Nephron progenitor cell (in vitro differentiated cells): ENCODE results near the gene POLR3GL.

ENCODE experiments used
- DNase-seq: peaks from one replicate; pipeline ENCODE4 v3.0.0; 2021
- H3K27ac Mint-ChIP-seq: 2 replicates; pipeline ENCODE4 v1.8.0; 2021; ENCODE audit warnings: mild to moderate bottlenecking, moderate library complexity, mixed read lengths
- H3K27me3 Mint-ChIP-seq: 2 replicates; pipeline ENCODE4 v1.8.0; 2021; ENCODE audit warnings: mild to moderate bottlenecking, low read depth, mixed read lengths; ENCODE audit not compliant: poor library complexity
- H3K36me3 Mint-ChIP-seq: 2 replicates; pipeline ENCODE4 v1.8.0; 2021; ENCODE audit warnings: low read depth, mixed read lengths
- H3K4me1 Mint-ChIP-seq: 2 replicates; pipeline ENCODE4 v1.8.0; 2021; ENCODE audit warnings: mixed read lengths
- H3K4me3 Mint-ChIP-seq: 2 replicates; pipeline ENCODE4 v1.8.0; 2021; ENCODE audit warnings: mild to moderate bottlenecking, moderate library complexity, mixed read lengths
- H3K9me3 Mint-ChIP-seq: 2 replicates; pipeline ENCODE4 v1.8.0; 2021; ENCODE audit warnings: mild to moderate bottlenecking, moderate library complexity, mixed read lengths
- CTCF ChIP-seq: fragments of 200-600 bp; sonication (generic); IDR thresholded peaks from 2 replicates; pipeline ENCODE4 v1.5.0; 2021; ENCODE audit warnings: antibody characterized with exemption

The POLR3GL gene

GRCh38 chr1:145956361-145956760, 8.1 kb upstream of the POLR3GL start:
- peaks cover 59% of the 10 kb centered on the region for H3K4me1 Mint-ChIP-seq
- H3K27me3 Mint-ChIP-seq, result peaks cover 36% of the 10 kb centered on the region
- no peak overlapping the region for H3K27ac Mint-ChIP-seq

GRCh38 chr1:145956781-145957442, 7.6 kb upstream of the POLR3GL start:
- Mint-ChIP-seq H3K27ac (peak overlapping the region; percentile 7), H3K27me3 (peaks cover 41% of the 10 kb centered on the region), H3K9me3 (no peaks in the 10 kb centered on the region), H3K36me3 (peaks cover 5% of the 10 kb centered on the region), H3K4me3 (peak overlapping the region; percentile 91), H3K4me1 (peaks cover 64% of the 10 kb centered on the region)
- no peak for TF ChIP-seq CTCF
- DNase-seq, result no peak

More at GRCh38 chr1:145956361-145956760, 8.1 kb upstream of the POLR3GL start:
- TF ChIP-seq CTCF, result no peak
- Mint-ChIP-seq H3K4me3 (peak overlapping the region; percentile 91), H3K36me3 (peaks cover 10% of the 10 kb centered on the region), H3K9me3 (no peaks in the 10 kb centered on the region)
- DNase-seq, result no peak

- DNase-seq, result peak; percentile 94
- TF ChIP-seq CTCF, result no peak
- Mint-ChIP-seq H3K27me3 (peaks cover 49% of the 10 kb centered on the region), H3K4me3 (peak within 1 kb of the TSS; percentile 94), H3K9me3 (no peaks in the 10 kb centered on the region), H3K36me3 (no peaks in the 10 kb centered on the region), H3K27ac (peak within 1 kb of the TSS; percentile 47), H3K4me1 (peaks cover 70% of the 10 kb centered on the region)
Observed at GRCh38 chr1:145957443-145958319, 6.8 kb upstream of the POLR3GL start, which contains the start of gene LIX1L. TSS of gene LIX1L (minus strand) at chr1:145958017. CDS start at chr1:145957927, 90 bp downstream.

GRCh38 chr1:145958734-145959133, 5.8 kb upstream of the POLR3GL start:
- H3K9me3 Mint-ChIP-seq, result no peaks in the 10 kb centered on the region
- no peaks in the 10 kb centered on the region for H3K36me3 Mint-ChIP-seq
- peaks cover 81% of the 10 kb centered on the region for H3K4me1 Mint-ChIP-seq
- peak overlapping the region; percentile 94 for H3K4me3 Mint-ChIP-seq
- H3K27ac Mint-ChIP-seq, result no peak overlapping the region
- DNase-seq, result no peak
- peaks cover 56% of the 10 kb centered on the region for H3K27me3 Mint-ChIP-seq
- no peak for TF ChIP-seq CTCF

GRCh38 chr1:145959333-145959732, 5.2 kb upstream of the POLR3GL start:
- Mint-ChIP-seq H3K27ac (no peak overlapping the region), H3K36me3 (no peaks in the 10 kb centered on the region), H3K4me3 (peak overlapping the region; percentile 94), H3K27me3 (peaks cover 61% of the 10 kb centered on the region), H3K4me1 (peaks cover 84% of the 10 kb centered on the region), H3K9me3 (no peaks in the 10 kb centered on the region)
- TF ChIP-seq CTCF, result no peak
- no peak for DNase-seq
